Mammary epithelial cell (primary cell): ENCODE data around the gene ANAPC7.

Source experiments
- EZH2 ChIP-seq: IDR thresholded peaks from 2 replicates; pipeline ENCODE4 v1.6.1; 2012; ENCODE audit warnings: low read length, inconsistent platforms, borderline replicate concordance
- TF ChIP-seq, protein P1 (sequence below), 2 donors: IDR thresholded peaks in 1 of 2; conservative IDR thresholded peaks in 1 of 2; 2 replicates each; pipeline ENCODE4 v1.5.1; 2011 to 2012; ENCODE audit warnings: inconsistent platforms in 2 of 2, low read length in 2 of 2, mild to moderate bottlenecking in 2 of 2, control low read depth in 1 of 2, low read depth in 1 of 2; ENCODE audit not compliant: insufficient read depth in 1 of 2; ENCODE audit errors: extremely low read depth in 1 of 2

DNA sequence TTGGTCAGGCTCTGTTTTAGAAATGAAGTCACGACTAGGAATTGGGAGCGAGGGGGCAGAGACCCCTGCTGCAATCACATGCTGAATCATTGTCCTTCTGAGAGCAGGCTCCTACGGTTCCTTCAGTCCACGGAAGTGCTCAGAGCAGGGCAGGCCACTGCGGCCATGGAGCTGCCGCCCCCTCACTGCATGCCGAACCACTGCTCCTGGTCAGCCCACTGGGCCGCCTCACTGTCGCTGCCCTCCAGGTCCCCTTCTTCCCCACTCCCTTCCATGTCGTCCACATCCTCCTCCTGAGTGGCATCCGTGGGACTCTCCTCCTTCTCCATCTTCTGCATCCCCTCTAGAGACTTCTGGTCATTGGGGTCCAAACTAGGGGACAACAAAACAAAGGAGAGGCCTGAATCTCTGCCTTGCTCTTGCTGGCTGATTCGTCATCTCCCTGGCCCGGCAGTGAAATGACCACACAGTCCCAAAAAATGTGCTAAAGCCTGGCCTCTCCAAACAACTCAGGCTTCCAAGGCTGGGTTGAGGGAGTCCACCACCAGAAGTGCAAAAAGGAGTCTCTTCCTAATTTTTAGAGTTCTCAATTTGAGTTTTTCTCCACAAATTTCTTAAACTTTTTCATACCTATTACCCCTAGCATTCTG, 29.4 kb downstream of the ANAPC7 start:
- TF ChIP-seq, protein P1, sequence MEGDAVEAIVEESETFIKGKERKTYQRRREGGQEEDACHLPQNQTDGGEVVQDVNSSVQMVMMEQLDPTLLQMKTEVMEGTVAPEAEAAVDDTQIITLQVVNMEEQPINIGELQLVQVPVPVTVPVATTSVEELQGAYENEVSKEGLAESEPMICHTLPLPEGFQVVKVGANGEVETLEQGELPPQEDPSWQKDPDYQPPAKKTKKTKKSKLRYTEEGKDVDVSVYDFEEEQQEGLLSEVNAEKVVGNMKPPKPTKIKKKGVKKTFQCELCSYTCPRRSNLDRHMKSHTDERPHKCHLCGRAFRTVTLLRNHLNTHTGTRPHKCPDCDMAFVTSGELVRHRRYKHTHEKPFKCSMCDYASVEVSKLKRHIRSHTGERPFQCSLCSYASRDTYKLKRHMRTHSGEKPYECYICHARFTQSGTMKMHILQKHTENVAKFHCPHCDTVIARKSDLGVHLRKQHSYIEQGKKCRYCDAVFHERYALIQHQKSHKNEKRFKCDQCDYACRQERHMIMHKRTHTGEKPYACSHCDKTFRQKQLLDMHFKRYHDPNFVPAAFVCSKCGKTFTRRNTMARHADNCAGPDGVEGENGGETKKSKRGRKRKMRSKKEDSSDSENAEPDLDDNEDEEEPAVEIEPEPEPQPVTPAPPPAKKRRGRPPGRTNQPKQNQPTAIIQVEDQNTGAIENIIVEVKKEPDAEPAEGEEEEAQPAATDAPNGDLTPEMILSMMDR (conservative IDR thresholded peaks at IDR 0.05 in 1 of 2, IDR thresholded peaks at IDR 0.05 in 1 of 2; ENCODE audit: extremely low read depth in 1 of 2, insufficient read depth in 1 of 2, low read depth in 1 of 2, low read length in 2 of 2), result no peak
- no peak for TF ChIP-seq EZH2
